HG03064 (cell line): ENCODE results near the gene PHF8.
A peak's percentile ranks its signal among the peaks of the same experiment; 100 is the strongest.

ENCODE experiments used
- ATAC-seq: cut with Tn5 transposase; IDR thresholded peaks from one replicate; pipeline ENCODE4 v1.9.1; 2021; ENCODE audit warnings: low read depth; ENCODE audit not compliant: unreplicated experiment

Gene PHF8

DNA sequence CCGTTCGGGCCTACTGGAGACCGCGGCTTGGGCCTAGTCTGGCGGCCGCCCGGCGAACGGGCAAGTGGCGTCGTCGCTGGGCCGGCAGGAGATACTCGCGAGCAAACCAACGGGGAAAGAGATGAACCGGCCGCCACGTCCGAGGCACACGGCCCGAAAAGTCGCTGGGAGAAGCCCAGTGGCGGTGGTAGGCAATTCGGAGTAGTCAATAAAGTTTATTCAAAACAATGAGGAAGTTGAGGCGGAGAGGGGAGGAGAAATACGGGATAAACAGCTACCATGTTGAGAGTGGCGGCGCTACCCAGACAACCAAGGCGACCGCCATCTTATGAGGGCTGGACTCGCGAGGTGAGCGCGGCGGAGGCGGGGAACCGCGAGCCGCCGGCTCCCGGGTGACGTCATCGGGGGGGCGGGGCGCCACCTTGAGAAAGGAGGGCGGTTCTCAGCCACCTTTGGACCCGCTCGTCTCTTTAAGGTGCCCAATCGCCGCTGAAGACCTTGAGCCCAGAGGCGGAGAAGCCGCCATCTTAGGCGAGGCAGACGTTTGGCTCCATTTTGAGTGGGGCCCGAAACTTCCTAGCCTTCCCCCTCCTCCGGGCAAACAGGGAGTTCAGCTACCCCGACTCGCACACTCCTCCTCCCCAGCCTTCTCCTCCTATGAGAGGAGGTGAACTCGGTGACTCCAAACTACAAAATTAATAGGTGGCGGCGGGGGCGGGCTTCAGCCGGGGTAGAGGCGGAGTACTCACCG, at the start of gene PHF8:
Gene PHF8, minus strand, starts transcription at position 348 of the 751 bp plus-strand sequence. CDS start 1,745 bp downstream, outside the sequence.
- ATAC-seq, result peak; percentile 72

DNA sequence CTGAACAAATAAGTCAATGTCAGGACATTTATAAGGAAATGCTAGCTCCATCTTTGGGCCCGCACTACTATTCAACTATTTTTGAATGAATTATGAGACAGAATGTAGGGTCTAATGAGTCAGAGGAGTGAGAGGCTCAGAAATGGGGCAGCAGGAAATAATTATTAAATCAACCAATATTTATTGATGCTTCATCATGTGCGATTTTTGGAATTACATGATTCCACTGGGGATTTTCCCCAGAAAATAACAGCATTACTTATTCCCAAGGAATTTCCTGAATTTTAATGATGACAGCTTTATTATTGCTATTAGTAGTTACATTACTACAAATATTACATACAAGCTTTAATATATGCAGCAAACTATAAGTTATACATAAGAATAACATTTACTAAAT, 49.3 kb upstream of the PHF8 start:
- ATAC-seq, result no peak

DNA sequence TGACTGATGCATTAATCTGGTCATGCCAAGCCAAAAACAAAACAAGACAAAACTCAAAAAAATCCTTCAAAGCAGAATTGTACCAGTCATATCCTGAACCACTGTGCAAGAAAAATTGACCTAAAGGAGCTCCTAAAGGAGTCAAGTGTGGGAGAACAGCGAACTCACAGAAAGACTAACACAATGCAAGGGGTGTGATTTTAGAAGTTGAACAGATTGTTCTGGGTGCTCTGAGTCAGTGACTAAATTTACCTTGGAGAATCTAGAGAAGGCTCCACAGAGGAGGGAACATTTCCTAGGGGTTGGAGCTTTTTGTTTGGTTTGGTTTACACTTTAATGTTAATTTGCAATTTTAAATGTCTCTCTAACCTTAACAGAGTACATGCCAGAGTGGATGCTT, 48.9 kb upstream of the PHF8 start:
- ATAC-seq, result no peak

DNA sequence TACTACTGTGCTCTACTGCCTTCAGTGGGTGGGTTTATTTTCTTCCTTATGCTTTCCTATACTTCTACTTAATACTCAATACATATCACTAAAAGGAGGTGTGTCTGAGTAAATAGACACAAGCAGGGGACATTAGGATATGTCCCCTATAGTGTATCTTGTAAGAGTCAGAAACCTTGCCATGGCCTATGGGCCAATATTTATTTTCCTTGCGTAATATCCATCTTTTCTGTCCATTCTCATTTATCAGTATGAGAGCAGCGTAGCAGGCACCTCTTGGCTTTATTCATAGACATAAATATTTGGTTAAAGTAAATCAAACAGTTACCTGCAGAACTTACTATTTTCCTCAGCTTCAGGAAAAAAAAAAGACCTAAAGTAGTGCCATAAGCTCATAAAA, 46.6 kb upstream of the PHF8 start:
- no peak for ATAC-seq

DNA sequence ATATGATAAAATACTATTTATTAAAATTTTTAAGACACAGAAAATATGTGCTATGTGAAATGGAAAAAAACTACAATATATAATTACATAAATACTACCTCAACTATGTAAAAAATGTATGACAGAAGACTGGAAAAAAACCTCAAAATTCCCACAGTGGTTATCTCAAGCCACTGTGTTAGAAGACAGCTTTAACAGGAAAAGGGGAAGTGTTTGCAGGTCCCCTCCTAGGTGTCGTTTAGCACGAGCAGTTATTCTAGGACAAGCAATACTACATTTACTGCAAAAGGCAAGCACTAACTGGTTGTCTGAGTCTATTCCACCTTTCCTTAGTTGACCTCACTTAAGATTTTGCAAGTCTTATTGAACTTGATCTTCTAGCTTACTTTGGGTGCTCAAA, 44.9 kb upstream of the PHF8 start:
- no peak for ATAC-seq

DNA sequence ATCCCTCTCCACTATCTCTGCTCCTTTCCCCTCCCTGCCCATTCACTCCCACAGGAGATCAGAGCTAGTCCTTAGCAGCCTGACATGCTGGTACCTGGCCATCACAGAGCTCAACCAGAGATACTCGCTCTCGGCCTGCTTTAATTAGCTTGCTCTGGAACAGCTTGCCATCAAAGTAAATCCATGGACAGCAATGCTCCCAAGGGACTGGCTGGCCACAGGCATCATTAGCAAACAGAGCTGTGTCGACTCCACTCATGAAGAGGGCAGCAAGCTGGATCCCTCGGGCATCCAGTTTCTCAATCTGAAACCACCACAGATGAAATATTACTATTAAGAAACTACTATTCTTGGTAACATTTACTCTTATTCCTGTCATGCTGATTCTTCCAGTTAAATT, 43.4 kb upstream of the PHF8 start:
- ATAC-seq, result no peak

DNA sequence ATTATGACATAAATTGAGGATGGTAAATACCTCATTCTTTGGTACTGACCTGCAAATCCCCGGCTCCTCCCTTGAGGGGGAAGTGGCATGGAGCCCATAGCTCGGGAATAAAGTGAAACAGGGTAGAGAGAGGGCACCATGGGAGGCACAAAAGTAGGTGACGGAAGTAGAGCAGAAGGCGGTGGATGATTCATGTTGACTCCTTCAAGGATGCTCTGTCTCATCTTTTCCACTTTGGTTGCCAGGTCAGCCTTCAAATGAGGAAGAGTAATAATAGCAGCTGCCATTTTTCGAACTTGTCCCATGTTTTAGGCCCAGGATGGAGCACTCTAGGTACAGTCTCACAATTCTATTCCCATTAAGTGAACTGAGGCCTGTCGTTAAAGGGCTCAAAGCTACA, 41.4 kb upstream of the PHF8 start:
- no peak for ATAC-seq

DNA sequence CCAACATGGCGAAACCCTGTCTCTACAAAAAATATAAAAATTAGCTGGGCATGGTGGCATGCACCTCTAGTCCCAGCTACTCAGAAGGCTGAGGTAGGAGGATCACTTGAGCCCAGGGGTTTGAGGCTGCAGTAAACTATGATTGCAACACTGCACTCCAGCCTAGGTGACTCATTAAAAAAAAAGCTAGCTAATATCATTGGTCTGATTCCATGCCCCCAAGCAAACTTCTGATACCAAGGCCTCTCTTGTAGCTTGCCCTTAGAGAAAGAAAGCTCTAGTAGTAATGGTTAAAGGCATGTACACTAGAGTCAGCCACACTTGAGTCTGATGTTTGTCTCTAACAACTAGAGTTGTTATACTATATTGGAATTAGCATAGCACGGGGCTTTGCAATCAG, 32.6 kb upstream of the PHF8 start:
- ATAC-seq, result no peak

DNA sequence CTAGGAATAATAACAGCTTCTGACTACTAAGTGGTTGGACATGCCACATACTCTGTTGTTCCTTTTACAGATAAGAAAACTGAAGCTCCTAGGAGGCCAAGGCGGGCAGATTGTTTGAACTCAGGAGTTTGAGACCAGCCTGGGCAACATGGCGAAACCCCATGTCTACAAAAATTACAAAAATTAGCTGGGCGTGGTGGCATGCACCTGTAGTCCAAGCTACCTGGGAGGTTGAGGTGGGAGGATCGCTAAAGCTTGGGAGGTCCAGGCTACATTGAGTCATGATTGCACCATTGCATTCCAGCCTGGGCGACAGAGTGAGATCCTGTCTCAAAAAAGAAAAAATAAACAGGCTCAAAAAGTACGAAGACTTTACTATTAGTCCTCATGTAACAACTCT, 30.6 kb upstream of the PHF8 start:
- ATAC-seq, result no peak

DNA sequence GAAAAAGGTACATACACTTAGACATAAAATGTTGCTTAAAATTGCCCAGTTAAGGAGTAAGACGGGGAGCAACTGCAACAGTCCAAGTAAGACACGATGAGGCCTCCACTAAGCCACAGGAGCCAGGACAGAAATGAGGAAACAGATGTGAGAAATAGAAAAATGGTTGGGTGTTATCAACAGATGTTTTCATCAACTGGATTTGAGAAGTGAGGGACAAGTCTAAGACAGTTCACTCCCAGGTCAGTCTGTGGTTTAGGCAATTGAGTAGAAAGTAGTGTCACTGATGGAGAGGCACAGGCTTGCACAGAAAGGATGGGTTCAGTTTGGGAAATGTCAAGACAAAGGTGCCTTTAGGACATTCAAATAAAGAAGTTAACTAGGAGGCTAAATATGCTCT, 23.5 kb upstream of the PHF8 start:
- ATAC-seq, result no peak

DNA sequence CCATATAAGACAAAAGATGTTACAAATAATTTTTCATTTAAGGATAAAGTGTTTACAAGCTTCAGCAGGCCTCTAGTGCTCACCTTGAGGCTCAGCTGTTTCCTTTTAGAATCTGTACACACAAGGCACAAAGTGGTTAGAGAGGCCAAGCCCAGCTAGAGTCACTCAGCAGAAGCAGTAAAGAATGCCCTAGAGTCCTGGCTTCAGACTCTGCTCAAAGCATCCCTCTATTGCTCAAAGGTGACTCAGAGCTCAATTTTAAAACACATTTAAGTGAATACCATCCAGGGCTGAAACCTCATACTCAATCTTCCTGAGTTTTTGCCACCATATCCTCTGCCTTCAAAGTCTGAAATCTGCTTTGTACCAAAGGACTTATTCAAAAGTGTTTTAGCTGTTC, 22.6 kb upstream of the PHF8 start:
- no peak for ATAC-seq

DNA sequence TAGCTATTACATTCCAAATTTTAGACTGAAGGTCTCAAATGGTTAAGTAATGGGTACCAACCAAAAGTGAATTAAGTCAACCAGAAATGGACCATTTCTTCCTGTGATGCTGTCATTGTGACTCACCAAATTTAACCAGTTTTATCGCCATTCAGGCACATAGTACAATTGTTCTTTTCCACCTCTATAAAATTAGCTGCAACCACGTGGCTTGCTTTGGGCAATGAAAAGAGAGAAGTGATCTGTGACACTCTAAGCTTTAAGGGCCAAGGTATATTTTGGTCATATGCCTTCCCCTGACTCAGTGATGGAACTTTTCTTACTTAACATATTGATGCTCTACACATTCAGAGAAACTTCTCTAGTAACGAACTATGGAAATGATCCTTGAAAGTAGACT, 20.3 kb upstream of the PHF8 start:
- no peak for ATAC-seq

DNA sequence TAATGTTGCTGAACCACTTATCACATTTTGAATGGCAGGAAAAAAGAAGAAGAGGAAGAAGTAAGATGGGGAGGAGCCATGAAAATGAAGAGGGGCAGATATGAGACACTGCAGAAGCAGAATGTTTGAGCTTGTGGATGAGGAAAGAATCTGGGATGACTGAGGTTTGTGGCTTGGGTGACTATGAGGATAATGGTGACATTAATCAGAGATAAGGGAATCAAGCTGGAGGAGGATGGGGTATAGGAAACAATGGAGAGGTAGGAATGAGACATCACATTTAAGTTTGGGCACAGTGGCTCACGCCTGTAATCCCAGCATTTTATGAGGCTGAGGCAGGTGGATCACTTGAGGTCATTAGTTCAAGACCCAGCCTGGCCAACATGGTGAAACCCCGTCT, 19.1 kb upstream of the PHF8 start:
- no peak for ATAC-seq

DNA sequence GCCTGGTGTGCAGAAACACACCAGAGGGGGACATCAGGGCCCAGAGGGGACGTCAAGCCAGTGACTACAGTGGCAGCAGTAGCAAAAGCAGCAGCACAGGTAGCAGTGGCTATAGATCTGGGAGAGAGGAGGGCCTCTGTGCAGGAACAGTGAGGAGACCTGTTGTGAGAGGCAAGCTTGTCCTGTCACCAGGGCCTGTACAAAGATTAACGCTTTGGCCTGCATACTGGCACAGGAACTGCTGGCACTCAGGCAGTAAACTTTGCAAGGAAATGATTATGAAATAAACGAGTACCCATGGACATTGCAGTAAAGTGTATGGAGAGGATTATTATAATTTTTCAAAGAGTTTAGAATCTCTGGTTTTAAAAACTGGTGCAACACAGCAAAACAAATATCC, 5.5 kb upstream of the PHF8 start:
- ATAC-seq, result no peak

DNA sequence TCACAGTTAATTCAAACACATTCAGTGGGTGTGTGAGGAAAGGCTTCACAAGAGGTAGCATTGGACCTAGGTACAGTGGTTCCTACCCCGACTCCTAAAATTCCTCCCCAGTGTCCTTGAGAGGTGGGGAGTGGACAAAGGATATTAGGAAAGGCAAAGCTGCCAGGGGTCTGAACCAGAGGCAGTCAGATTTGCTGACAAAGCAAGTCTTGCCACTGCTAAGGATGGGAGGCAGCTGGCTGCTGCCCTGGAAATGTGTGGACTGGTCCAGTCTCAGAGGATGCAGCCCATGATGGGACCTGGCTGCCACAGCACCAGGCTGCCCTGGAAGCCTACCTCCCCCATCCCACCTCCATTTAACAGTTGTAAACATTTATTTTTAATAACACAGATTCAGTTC, 4.1 kb upstream of the PHF8 start:
- ATAC-seq, result no peak

DNA sequence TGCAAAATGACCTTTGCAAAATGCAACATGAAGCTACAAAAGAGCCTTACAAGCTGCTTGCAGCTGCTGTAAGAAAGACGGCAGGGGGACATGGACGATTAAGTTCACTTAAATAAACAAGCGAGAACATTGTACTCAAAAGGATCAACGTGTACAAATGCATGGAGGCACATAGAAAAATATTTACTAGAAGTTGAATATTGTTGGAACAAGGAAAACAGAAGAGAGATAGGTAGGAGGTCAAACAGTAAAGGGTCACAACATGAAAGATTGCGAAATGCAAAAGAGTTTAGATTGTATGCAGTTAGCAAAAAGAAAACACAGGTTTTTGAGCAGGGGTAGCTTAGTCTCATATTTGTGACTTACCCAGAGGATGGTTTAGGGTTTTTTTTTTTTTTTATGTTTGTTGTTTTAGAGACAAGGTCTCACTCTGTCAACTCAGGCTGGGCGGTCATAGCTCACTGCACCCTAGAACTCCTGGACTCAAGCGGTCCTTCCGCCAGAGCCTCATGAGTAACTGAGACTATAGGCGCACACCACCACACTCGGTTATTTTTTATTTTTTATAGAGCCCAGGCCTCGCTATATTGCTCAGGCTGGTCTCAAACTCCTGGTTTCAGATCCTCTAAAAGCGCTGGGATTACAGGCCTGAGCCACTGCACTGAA, 1.4 kb upstream of the PHF8 start:
- no peak for ATAC-seq

DNA sequence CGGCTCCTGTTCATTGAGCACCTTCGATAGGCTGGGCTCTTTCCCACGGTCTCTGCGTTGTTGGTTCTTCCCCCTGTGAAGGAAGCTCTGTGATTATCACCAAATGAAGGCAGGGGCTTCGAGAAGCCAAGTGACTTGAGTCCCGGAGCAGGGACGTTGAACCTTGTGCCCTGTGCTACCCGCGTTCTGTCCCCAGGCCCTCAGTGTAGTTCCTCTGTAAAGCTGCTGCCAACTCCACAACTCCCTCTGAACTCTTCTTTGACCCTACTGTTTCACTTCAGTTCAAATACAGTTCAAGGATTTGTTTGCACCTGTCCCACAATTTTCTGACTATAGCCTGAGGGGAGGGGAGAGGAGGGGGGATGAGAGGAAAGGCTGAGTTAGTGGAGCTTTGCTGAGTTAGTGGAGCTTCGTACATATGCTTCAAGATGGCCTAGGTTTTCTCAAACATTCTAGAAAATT, 635 bp upstream of the PHF8 start:
- ATAC-seq, result no peak

DNA sequence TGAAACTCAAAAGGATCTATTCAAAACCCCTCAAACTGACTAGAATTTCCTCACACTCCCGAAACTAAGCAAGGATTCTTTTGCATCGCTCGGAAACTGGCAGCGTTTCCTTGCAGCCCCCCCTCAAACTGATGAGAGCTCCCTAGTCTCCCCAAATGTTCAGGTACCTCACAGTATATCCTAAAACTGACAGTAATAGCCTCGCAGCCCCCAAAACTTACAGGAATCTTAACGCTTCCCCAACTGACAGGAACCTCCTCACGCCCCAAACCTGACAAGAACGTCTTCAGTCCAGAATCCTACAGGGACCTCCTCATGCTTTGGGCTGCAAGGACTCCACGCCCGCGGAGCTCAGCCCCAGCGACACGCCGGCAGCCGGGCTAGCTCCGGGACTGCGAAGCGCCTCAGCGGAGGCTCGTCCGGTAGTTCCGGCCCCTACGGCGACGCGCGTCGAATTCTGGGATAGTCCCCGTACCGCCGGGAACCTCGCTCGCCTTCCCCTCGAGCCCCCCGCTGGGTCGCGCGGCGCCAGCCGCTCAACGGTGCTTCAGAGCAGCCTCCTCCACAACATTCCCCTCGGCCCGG, 640 bp downstream of the PHF8 start:
- peak; percentile 26 for ATAC-seq

DNA sequence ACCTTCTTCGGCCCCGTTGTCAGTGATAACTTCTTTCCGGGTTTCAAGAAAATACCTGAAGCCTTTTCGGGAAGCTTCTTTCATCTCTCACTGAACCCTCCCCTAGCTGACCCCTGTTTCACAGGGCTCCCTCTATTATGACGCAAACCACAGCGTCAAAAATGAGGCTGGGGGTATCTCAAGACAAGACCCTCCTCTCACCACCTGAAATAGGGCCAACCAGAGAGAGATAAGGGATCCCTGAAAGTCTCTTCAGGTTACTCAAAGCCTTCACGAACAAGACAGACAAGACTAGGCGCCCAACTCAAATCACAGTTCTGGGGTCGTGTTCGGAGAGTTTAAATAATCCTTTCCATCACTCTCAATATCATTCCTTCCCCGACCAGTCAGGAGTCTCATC, 1.2 kb downstream of the PHF8 start:
- ATAC-seq, result no peak

DNA sequence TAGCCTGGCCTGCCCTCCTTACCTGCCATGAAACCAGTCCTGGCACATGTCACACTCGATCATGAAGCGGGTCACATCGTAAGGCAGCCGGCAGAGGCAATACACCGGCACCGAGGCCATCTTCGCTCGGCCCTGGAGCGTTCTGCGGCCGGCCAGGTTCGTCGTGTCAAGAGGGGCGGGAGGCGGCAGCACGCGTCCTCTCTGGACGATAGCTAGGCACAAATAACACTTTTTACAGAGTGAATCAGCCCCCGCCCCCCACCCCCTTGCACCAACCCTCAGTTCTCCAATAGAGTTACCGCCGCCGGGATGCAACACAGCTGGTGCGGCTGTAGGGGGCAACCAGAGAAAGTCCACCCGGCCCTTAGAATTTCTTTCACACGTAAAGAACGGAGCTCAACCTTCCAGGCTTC, 1.7 kb downstream of the PHF8 start:
- no peak for ATAC-seq

DNA sequence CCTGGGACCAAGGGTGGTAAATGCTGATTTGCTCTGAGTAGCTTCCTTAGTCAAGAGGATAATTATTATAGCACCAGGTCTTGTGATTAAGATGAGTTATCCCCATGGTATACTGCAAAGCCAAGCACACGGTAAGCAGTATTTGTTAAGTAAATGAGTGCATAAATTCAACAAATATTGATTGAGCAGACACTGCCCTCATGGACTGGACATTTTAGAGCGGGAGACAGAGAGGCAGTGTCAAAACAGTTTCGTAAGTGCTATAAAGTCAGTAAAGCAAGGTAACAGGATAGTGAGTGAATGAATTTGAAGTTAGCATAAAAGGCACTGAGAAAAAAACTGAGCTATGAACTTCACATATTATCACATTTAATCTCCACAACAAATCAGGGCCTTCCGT, 13.9 kb downstream of the PHF8 start:
- ATAC-seq, result no peak
